GM21515 (cell line): ENCODE data around the gene STK11.

Experiments
- ATAC-seq: cut with Tn5 transposase; IDR thresholded peaks from one replicate; pipeline ENCODE4 v1.9.1; 2021; ENCODE audit not compliant: unreplicated experiment

STK11 gene

GRCh38 chr19:1259876-1260748, 54.5 kb downstream of the STK11 start:
- ATAC-seq: peak; percentile 4

GRCh38 chr19:1260749-1261537, 55.4 kb downstream of the STK11 start:
- peak; percentile 51 for ATAC-seq

GRCh38 chr19:1261538-1261797, 55.9 kb downstream of the STK11 start:
- no peak for ATAC-seq

- ATAC-seq: no peak
These were observed 56.4 kb downstream of the STK11 start for GRCh38 chr19:1261798-1262622.

- no peak for ATAC-seq
These were observed 57.1 kb downstream of the STK11 start for GRCh38 chr19:1262623-1263123.

- ATAC-seq: no peak
These were observed 57.6 kb downstream of the STK11 start for GRCh38 chr19:1263188-1263587.

GRCh38 chr19:1264801-1265614, 59.4 kb downstream of the STK11 start:
- no peak for ATAC-seq

GRCh38 chr19:1265615-1266128, 60.1 kb downstream of the STK11 start:
- ATAC-seq: no peak

- ATAC-seq: peak; percentile 26
These were observed 60.7 kb downstream of the STK11 start for GRCh38 chr19:1266129-1266915.

- ATAC-seq: peak; percentile 12
These were observed 61.4 kb downstream of the STK11 start for GRCh38 chr19:1266916-1267476.

GRCh38 chr19:1267477-1268225, 62.1 kb downstream of the STK11 start:
- ATAC-seq: no peak

- no peak for ATAC-seq
These were observed 62.9 kb downstream of the STK11 start for GRCh38 chr19:1268226-1269064.

- ATAC-seq: peak; percentile 47
These were observed 63.5 kb downstream of the STK11 start, which contains the start of gene CIRBP for GRCh38 chr19:1269065-1269477. Gene CIRBP, plus strand, starts transcription at chr19:1269332. Its CDS starts 1,602 bp downstream, at chr19:1270934.

- ATAC-seq: peak; percentile 21
These were observed 64.1 kb downstream of the STK11 start for GRCh38 chr19:1269478-1270212.

GRCh38 chr19:1270213-1270853, 64.8 kb downstream of the STK11 start:
- ATAC-seq: no peak

- no peak for ATAC-seq
These were observed 65.4 kb downstream of the STK11 start for GRCh38 chr19:1270854-1271527.
